GM23248 (cell line): ENCODE data around the gene ABCA1. TPM values are rescaled to one million over a fixed set of nuclear protein-coding genes. Genes with fewer than 3 reads are reported as not detected.
A peak's percentile ranks its signal among the peaks of the same experiment; 100 is the strongest.
"Not testable (repeated sequence)": the region's sequence is repeated elsewhere in the genome, so short reads cannot be mapped to it uniquely, and the experiment has no call there.

Source experiments
- DNase-seq: peaks from one replicate; pipeline ENCODE4 v3.0.0-alpha.2; 2015
- H2AFZ ChIP-seq: fragments of 200-600 bp; sonication (generic); 2 replicates; pipeline ENCODE4 v1.6.1; 2016; ENCODE audit warnings: antibody characterized with exemption
- H3F3A ChIP-seq: fragments of 200-600 bp; sonication (generic); 2 replicates; pipeline ENCODE4 v1.6.1; 2016; ENCODE audit warnings: mild to moderate bottlenecking, antibody characterized with exemption, mixed run types; ENCODE audit not compliant: insufficient read depth
- H3K27ac ChIP-seq: fragments of 200-600 bp; sonication (generic); 2 replicates; pipeline ENCODE4 v1.5.1; 2016; ENCODE audit warnings: mild to moderate bottlenecking
- H3K27me3 ChIP-seq: fragments of 200-600 bp; sonication (generic); replicated peaks from 2 replicates; pipeline ENCODE4 v1.6.1; 2016; ENCODE audit warnings: mild to moderate bottlenecking; ENCODE audit not compliant: insufficient read depth
- H3K36me3 ChIP-seq: fragments of 200-600 bp; sonication (generic); 2 replicates; pipeline ENCODE4 v1.6.1; 2016; ENCODE audit warnings: low read depth, mild to moderate bottlenecking
- H3K4me1 ChIP-seq: fragments of 200-600 bp; sonication (generic); 2 replicates; pipeline ENCODE4 v1.6.1; 2016; ENCODE audit warnings: mild to moderate bottlenecking; ENCODE audit not compliant: insufficient read depth
- H3K4me2 ChIP-seq: fragments of 200-600 bp; sonication (generic); one replicate; pipeline ENCODE4 v1.6.1; 2016; ENCODE audit warnings: mild to moderate bottlenecking; ENCODE audit not compliant: unreplicated experiment
- H3K4me3 ChIP-seq: fragments of 200-600 bp; sonication (generic); 2 replicates; pipeline ENCODE4 v1.5.1; 2016; ENCODE audit warnings: mild to moderate bottlenecking
- H3K79me2 ChIP-seq: fragments of 200-600 bp; sonication (generic); 2 replicates; pipeline ENCODE4 v1.6.1; 2016; ENCODE audit warnings: mild to moderate bottlenecking; ENCODE audit not compliant: insufficient read depth
- H3K9ac ChIP-seq: fragments of 200-600 bp; sonication (generic); 2 replicates; pipeline ENCODE4 v1.6.1; 2016; ENCODE audit warnings: mild to moderate bottlenecking
- H3K9me2 ChIP-seq: fragments of 200-600 bp; sonication (generic); 2 replicates; pipeline ENCODE4 v1.6.1; 2016; ENCODE audit warnings: mixed run types, mild to moderate bottlenecking, moderate library complexity; ENCODE audit not compliant: insufficient read depth
- H3K9me3 ChIP-seq: fragments of 200-600 bp; sonication (generic); one replicate; pipeline ENCODE4 v1.6.1; 2017; ENCODE audit warnings: low read depth
- H4K20me1 ChIP-seq: fragments of 200-600 bp; sonication (generic); 2 replicates; pipeline ENCODE4 v1.6.0; 2016; ENCODE audit not compliant: insufficient read depth
- EZH2 ChIP-seq: fragments of 200-600 bp; sonication (generic); IDR thresholded peaks from 2 replicates; pipeline ENCODE4 v1.6.1; 2018; ENCODE audit warnings: antibody characterized with exemption, mild to moderate bottlenecking; ENCODE audit not compliant: insufficient read depth, poor library complexity, severe bottlenecking
- EZH2phosphoT487 ChIP-seq: fragments of 200-600 bp; sonication (generic); IDR thresholded peaks from 2 replicates; pipeline ENCODE4 v1.6.1; 2018; ENCODE audit warnings: antibody characterized with exemption, moderate library complexity, mild to moderate bottlenecking, low read depth; ENCODE audit not compliant: insufficient read depth
- WGBS, 2 experiments: methylation state at CpG; one replicate each; pipeline ENCODE4 v1.1.6; 2015 to 2017; ENCODE audit warnings: low lambda C conversion rate in 2 of 2, low coverage in 1 of 2; ENCODE audit errors: missing lambda C conversion rate in 2 of 2; 5-methylcytosine and 5-hydroxymethylcytosine counted together
- in situ Hi-C: fragments of 300-500 bp; cut with MboI; formaldehyde crosslinking; loops from 2 replicates; pipeline ENCODE4 v1.15.0; 2020
- polyA plus RNA-seq: library from polyadenylated mRNA; unstranded; fragments of >200 nt; fragmentation: Nextera tagmentation; extraction: Ambion mirVana; gene quantifications from 2 replicates; pipeline ENCODE4 v1.2.1, GENCODE V29; 2016
- total RNA-seq: library from RNA; depleted of rRNA; stranded (reverse); fragments of >200 nt; shearing (Covaris generic); gene quantifications from 2 replicates; pipeline ENCODE4 v1.2.3, GENCODE V29; 2014

ABCA1 gene
- total and polyA plus RNA-seq, 2 experiments from 2014 or later: 6.8 to 15.9 TPM

DNA sequence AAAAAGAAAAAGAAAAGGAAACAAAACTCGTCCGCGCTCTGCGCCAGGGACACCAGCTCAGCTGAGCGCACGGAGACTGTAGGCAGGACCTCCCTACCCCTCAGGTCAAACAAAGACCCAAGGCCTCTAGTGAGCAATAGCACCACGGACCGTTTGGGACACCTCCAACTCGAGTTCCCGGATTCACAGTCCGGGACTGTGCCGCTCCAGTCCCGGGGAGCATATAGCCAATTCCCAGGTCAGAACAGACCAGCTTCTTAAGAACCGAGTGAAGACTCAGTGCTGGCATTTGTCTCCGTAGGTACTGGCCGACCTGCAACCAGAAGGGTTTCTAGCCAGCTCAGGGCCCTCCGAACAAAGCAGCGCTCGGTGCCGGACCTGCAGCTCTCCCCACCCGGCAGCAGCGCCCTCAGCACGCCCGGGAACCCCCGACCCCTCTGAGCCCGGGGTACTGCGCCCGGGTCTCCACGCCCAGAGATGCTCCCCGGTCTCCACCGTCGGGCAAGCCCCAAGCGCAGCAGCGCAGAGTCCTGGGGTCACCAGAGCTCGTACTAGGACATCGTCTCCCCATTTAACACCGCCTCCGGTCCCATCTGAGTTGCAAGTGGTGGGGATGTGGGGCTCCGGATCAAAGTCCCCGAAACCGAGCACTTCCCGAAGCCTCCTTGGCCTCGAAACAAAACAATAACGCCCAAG, 591 bp downstream of the ABCA1 start:
- H3K4me3 ChIP-seq: peak overlapping the region; percentile 82
- H3K79me2 ChIP-seq: peaks cover 4% of the 10 kb centered on the region; the same call in 1 of the 2 replicates
- H2AFZ ChIP-seq: peak overlapping the region; percentile 65
- H3K9ac ChIP-seq: peak overlapping the region; percentile 81
- H3K27me3 ChIP-seq: no peaks in the 10 kb centered on the region
- H3K36me3 ChIP-seq: no peaks in the 10 kb centered on the region
- peak overlapping the region; percentile 84 for H3K4me2 ChIP-seq
- in situ Hi-C loops: no loop called here
- peaks cover 23% of the 10 kb centered on the region for H3K4me1 ChIP-seq
- H3K27ac ChIP-seq: peak overlapping the region; percentile 36
- TF ChIP-seq EZH2phosphoT487 (no peak), EZH2 (no peak)
- H4K20me1 ChIP-seq: no peaks in the 10 kb centered on the region
- H3K9me2 ChIP-seq: no peaks in the 10 kb centered on the region
- 1 to 3% methylated on average over 42 to 44 of the region's 44 CpGs for WGBS, 2 experiments
- DNase-seq: peak; percentile 63
- H3F3A ChIP-seq: peaks cover 28% of the 10 kb centered on the region
- no peaks in the 10 kb centered on the region for H3K9me3 ChIP-seq

DNA sequence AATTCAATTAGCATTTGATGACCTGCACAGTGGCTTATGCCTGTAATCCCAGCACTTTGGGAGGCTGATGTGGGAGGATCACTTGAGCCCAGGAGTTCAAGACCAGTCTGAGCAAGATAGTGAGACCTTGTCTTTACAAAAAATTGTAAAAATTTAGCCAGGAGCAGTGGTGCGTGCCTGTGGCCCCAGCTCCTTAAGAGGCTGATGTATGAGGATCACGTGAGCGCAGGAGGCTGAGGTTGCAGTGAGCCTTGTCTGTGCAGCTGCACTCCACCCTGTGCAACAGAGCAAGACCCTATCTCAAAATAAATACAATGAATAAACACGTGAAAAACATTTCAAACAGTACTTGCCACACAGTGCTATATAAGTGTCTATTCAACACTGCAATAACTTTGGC, 4.2 kb downstream of the ABCA1 start:
- no peak overlapping the region for H2AFZ ChIP-seq
- H4K20me1 ChIP-seq: no peaks in the 10 kb centered on the region
- in situ Hi-C loops: no loop called here
- peak overlapping the region; percentile 27 for H3K4me2 ChIP-seq
- no peaks in the 10 kb centered on the region for H3K27me3 ChIP-seq
- no peak for DNase-seq
- H3K9me2 ChIP-seq: no peaks in the 10 kb centered on the region
- H3K4me3 ChIP-seq: no peak overlapping the region
- H3K9me3 ChIP-seq: no peaks in the 10 kb centered on the region
- H3K79me2 ChIP-seq: peaks cover 39% of the 10 kb centered on the region
- 81 to 83% methylated on average over 4 of the region's 4 CpGs for WGBS, 2 experiments
- peaks cover 37% of the 10 kb centered on the region for H3F3A ChIP-seq
- no peaks in the 10 kb centered on the region for H3K36me3 ChIP-seq
- 0 out of 2 replicates have a peak overlapping the region, but pooled peaks have one; percentile 30 for H3K9ac ChIP-seq
- H3K4me1 ChIP-seq: peaks cover 41% of the 10 kb centered on the region
- no peak for TF ChIP-seq EZH2phosphoT487
- TF ChIP-seq EZH2: no peak
- peak overlapping the region; percentile 74 for H3K27ac ChIP-seq

DNA sequence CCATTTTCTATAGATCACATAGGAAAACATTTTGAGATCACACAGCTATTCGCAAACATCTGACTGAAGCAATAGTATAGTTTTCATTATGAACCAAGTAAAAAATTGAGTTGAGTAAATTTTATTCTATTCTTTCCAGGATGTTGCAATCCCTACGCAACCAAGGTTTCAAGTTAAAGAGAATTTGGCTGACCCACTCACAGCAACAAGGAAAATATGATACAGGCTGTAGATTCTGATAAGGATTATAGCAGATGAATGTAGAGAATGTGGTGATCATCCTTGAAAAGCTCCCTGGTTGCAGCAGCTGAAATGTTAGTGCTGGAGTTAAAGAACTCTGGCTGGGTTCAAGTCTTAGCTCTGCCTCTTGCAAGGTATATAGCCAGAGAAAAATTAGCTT, 4.7 kb downstream of the ABCA1 start:
- H3K79me2 ChIP-seq: peaks cover 43% of the 10 kb centered on the region
- H2AFZ ChIP-seq: peak overlapping the region; percentile 31; the same call in 1 of the 2 replicates
- H3K27ac ChIP-seq: peak overlapping the region; percentile 74
- H3K4me2 ChIP-seq: peak overlapping the region; percentile 27
- WGBS, 2 experiments: 35 to 37% methylated on average over 2 of the region's 2 CpGs
- peaks cover 41% of the 10 kb centered on the region for H3K4me1 ChIP-seq
- no peaks in the 10 kb centered on the region for H3K27me3 ChIP-seq
- H3K9ac ChIP-seq: peak overlapping the region; percentile 30
- peak; percentile 82 for DNase-seq
- in situ Hi-C loops: no loop called here
- no peaks in the 10 kb centered on the region for H3K9me2 ChIP-seq
- H4K20me1 ChIP-seq: no peaks in the 10 kb centered on the region
- TF ChIP-seq EZH2phosphoT487 (no peak), EZH2 (no peak)
- no peaks in the 10 kb centered on the region for H3K9me3 ChIP-seq
- H3F3A ChIP-seq: peaks cover 37% of the 10 kb centered on the region
- no peaks in the 10 kb centered on the region for H3K36me3 ChIP-seq
- no peak overlapping the region for H3K4me3 ChIP-seq

DNA sequence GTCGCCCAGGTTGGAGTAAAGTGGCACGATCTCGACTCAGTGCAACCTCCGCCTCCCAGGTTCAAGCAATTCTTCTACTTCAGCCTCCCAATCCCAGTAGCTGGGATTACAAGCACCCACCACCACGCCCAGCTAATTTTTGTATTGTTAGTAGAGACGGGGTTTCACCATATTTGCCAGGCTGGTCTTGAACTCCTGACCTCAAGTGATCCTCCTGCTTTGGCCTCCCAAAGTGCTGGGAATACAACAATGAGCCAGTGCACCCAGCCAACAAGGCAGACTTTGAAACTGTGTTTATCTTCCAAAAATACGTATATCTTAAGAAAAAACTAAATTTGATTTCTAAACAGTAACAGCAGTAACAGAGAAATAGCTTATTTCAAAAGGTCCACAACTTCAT, 5.2 kb downstream of the ABCA1 start:
- H3K27me3 ChIP-seq, H3K9me2 ChIP-seq, H3K9me3 ChIP-seq, H4K20me1 ChIP-seq, H3K4me3 ChIP-seq, DNase-seq, in situ Hi-C loops, H3K36me3 ChIP-seq: not testable (repeated sequence)
- Histone ChIP-seq H3F3A (peaks cover 37% of the 10 kb centered on the region), H3K9ac (peak overlapping the region; percentile 30), H3K4me2 (peak overlapping the region; percentile 27), H3K27ac (peak overlapping the region; percentile 74), H3K4me1 (peaks cover 41% of the 10 kb centered on the region), H3K79me2 (peaks cover 43% of the 10 kb centered on the region), H2AFZ (peak overlapping the region; percentile 31; the same call in 1 of the 2 replicates)
- 85 to 87% methylated on average over 7 of the region's 7 CpGs for WGBS, 2 experiments
